ENCODE measurements around the gene ACER3. TPM values are rescaled to one million over a fixed set of nuclear protein-coding genes. Genes with fewer than 3 reads are reported as not detected.

ACER3 gene
- total RNA-seq, 1 donor from 2014 or later = 17.3 TPM

- H3K4me3 Mint-ChIP-seq (ENCODE audit: unreplicated experiment) = no peak overlapping the region
- FAIRE-seq = no peak
- H4K20me1 ChIP-seq (ENCODE audit: insufficient read depth, low read length) = peaks cover 5% of the 10 kb centered on the region
These were observed 202.2 kb downstream of the ACER3 start for GRCh38 chr11:77062924-77063323.

GRCh38 chr11:77063407-77063806 is 202.7 kb downstream of the ACER3 start:
- Histone ChIP-seq H2AFZ (ENCODE audit: low read depth, low read length) (no peak overlapping the region), H3K79me2 (ENCODE audit: insufficient read depth, low read length) (peaks cover 9% of the 10 kb centered on the region), H3K4me2 (ENCODE audit: low read length) (no peak overlapping the region), H3K9ac (ENCODE audit: low read length) (no peak overlapping the region), H3K36me3 (ENCODE audit: insufficient read depth, low read length) (no peaks in the 10 kb centered on the region), H3K27me3 (ENCODE audit: insufficient read depth, low read length) (peaks cover 6% of the 10 kb centered on the region), H3K27ac (ENCODE audit: low read depth, low read length) (no peak overlapping the region), H3K4me3 (ENCODE audit: insufficient read depth, low read depth, low read length) (no peak overlapping the region), H3K4me1 (ENCODE audit: insufficient read depth, low read length) (peaks cover 7% of the 10 kb centered on the region), H4K20me1 (ENCODE audit: insufficient read depth, low read length) (peaks cover 9% of the 10 kb centered on the region), H3K9me3 (ENCODE audit: insufficient read depth, low read depth, low read length) (no peaks in the 10 kb centered on the region)
- TF ChIP-seq CTCF (IDR thresholded peaks at IDR 0.05; ENCODE audit: insufficient read depth, low read depth, low read length) (no peak), EZH2 (IDR thresholded peaks at IDR 0.05; ENCODE audit: insufficient read depth, low read length) (no peak)
- no peak for FAIRE-seq
- DNase-seq (ENCODE audit: low read depth) = no peak
- peaks cover 2% of the 10 kb centered on the region for H3K4me1 Mint-ChIP-seq (ENCODE audit: low read depth, unreplicated experiment)
- no peak overlapping the region for H3K4me3 Mint-ChIP-seq (ENCODE audit: unreplicated experiment)
- H3K27me3 Mint-ChIP-seq (ENCODE audit: low read depth, unreplicated experiment) = peaks cover 13% of the 10 kb centered on the region
- H3K27ac Mint-ChIP-seq (ENCODE audit: unreplicated experiment) = no peak overlapping the region
- H3K9me3 Mint-ChIP-seq (ENCODE audit: unreplicated experiment) = no peaks in the 10 kb centered on the region
- no peaks in the 10 kb centered on the region for H3K36me3 Mint-ChIP-seq (ENCODE audit: low read depth, unreplicated experiment)

More at GRCh38 chr11:77062924-77063323, 202.2 kb downstream of the ACER3 start:
- peaks cover 2% of the 10 kb centered on the region for H3K4me1 Mint-ChIP-seq (ENCODE audit: low read depth, unreplicated experiment)
- no peaks in the 10 kb centered on the region for H3K36me3 Mint-ChIP-seq (ENCODE audit: low read depth, unreplicated experiment)
- Histone ChIP-seq H3K79me2 (ENCODE audit: insufficient read depth, low read length) (peaks cover 4% of the 10 kb centered on the region), H3K4me3 (ENCODE audit: insufficient read depth, low read depth, low read length) (no peak overlapping the region), H2AFZ (ENCODE audit: low read depth, low read length) (no peak overlapping the region), H3K27ac (ENCODE audit: low read depth, low read length) (no peak overlapping the region), H3K9me3 (ENCODE audit: insufficient read depth, low read depth, low read length) (no peaks in the 10 kb centered on the region), H3K4me2 (ENCODE audit: low read length) (no peak overlapping the region), H3K9ac (ENCODE audit: low read length) (no peak overlapping the region), H3K36me3 (ENCODE audit: insufficient read depth, low read length) (no peaks in the 10 kb centered on the region), H3K4me1 (ENCODE audit: insufficient read depth, low read length) (peaks cover 7% of the 10 kb centered on the region), H3K27me3 (ENCODE audit: insufficient read depth, low read length) (peaks cover 6% of the 10 kb centered on the region)
- H3K27ac Mint-ChIP-seq (ENCODE audit: unreplicated experiment) = no peak overlapping the region
- H3K27me3 Mint-ChIP-seq (ENCODE audit: low read depth, unreplicated experiment) = peaks cover 13% of the 10 kb centered on the region
- TF ChIP-seq EZH2 (IDR thresholded peaks at IDR 0.05; ENCODE audit: insufficient read depth, low read length) (no peak), CTCF (IDR thresholded peaks at IDR 0.05; ENCODE audit: insufficient read depth, low read depth, low read length) (no peak)
- no peak for DNase-seq (ENCODE audit: low read depth)
- no peaks in the 10 kb centered on the region for H3K9me3 Mint-ChIP-seq (ENCODE audit: unreplicated experiment)

- no peaks in the 10 kb centered on the region for H3K36me3 ChIP-seq (ENCODE audit: insufficient read depth, low read length)
- no peak overlapping the region for H3K4me2 ChIP-seq (ENCODE audit: low read length)
- Mint-ChIP-seq H3K27me3 (ENCODE audit: low read depth, unreplicated experiment) (peaks cover 13% of the 10 kb centered on the region), H3K4me1 (ENCODE audit: low read depth, unreplicated experiment) (peaks cover 2% of the 10 kb centered on the region), H3K4me3 (ENCODE audit: unreplicated experiment) (no peak overlapping the region), H3K36me3 (ENCODE audit: low read depth, unreplicated experiment) (no peaks in the 10 kb centered on the region), H3K9me3 (ENCODE audit: unreplicated experiment) (no peaks in the 10 kb centered on the region), H3K27ac (ENCODE audit: unreplicated experiment) (no peak overlapping the region)
- TF ChIP-seq EZH2 (IDR thresholded peaks at IDR 0.05; ENCODE audit: insufficient read depth, low read length) = no peak
- TF ChIP-seq CTCF (IDR thresholded peaks at IDR 0.05; ENCODE audit: insufficient read depth, low read depth, low read length) = no peak
- FAIRE-seq (no peak), DNase-seq (ENCODE audit: low read depth) (no peak)
- no peak overlapping the region for H3K27ac ChIP-seq (ENCODE audit: low read depth, low read length)
- H3K27me3 ChIP-seq (ENCODE audit: insufficient read depth, low read length) = peaks cover 6% of the 10 kb centered on the region
- peaks cover 14% of the 10 kb centered on the region for H4K20me1 ChIP-seq (ENCODE audit: insufficient read depth, low read length)
- H3K9ac ChIP-seq (ENCODE audit: low read length) = no peak overlapping the region
- H3K9me3 ChIP-seq (ENCODE audit: insufficient read depth, low read depth, low read length) = no peaks in the 10 kb centered on the region
- H3K79me2 ChIP-seq (ENCODE audit: insufficient read depth, low read length) = peaks cover 12% of the 10 kb centered on the region
- H3K4me1 ChIP-seq (ENCODE audit: insufficient read depth, low read length) = peaks cover 7% of the 10 kb centered on the region
- H2AFZ ChIP-seq (ENCODE audit: low read depth, low read length) = no peak overlapping the region
- no peak overlapping the region for H3K4me3 ChIP-seq (ENCODE audit: insufficient read depth, low read depth, low read length)
These were observed 203.1 kb downstream of the ACER3 start for GRCh38 chr11:77063861-77064260.

All from astrocyte (in vitro differentiated cells and primary cell).